Measurements from ENCODE around the gene DMD.
"Not testable (repeated sequence)": the region's sequence is repeated elsewhere in the genome, so short reads cannot be mapped to it uniquely, and the experiment has no call there.

Gene DMD

DNA sequence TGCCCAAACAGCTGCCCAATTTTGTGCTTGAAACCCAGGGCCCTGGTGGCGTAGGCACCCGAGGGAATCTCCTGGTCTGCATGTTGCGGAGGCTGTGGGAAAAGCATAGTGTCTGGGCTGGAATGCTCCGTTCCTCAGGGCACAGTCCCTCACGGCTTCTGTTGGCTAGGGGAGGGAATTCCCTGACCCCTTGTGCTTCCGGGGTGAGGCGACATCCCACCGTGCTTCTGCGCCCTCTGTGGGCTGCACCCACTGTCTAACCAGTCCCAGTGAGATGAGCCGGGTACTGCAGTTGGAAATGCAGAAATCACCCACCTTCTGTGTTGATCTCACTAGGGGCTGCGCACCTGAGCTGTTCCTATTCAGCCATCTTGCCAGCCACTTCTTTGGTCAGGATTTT lies 1740.1 kb downstream of the DMD start:
- DNase-seq (ENCODE audit: low read depth) = no peak
- no peak overlapping the region for H3K4me3 ChIP-seq (ENCODE audit: control insufficient read depth, low read depth, low read length)
- TF ChIP-seq, protein P1, sequence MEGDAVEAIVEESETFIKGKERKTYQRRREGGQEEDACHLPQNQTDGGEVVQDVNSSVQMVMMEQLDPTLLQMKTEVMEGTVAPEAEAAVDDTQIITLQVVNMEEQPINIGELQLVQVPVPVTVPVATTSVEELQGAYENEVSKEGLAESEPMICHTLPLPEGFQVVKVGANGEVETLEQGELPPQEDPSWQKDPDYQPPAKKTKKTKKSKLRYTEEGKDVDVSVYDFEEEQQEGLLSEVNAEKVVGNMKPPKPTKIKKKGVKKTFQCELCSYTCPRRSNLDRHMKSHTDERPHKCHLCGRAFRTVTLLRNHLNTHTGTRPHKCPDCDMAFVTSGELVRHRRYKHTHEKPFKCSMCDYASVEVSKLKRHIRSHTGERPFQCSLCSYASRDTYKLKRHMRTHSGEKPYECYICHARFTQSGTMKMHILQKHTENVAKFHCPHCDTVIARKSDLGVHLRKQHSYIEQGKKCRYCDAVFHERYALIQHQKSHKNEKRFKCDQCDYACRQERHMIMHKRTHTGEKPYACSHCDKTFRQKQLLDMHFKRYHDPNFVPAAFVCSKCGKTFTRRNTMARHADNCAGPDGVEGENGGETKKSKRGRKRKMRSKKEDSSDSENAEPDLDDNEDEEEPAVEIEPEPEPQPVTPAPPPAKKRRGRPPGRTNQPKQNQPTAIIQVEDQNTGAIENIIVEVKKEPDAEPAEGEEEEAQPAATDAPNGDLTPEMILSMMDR (IDR thresholded peaks at IDR 0.05; ENCODE audit: control insufficient read depth, insufficient read depth, low read depth, low read length, missing control alignments) = no peak

DNA sequence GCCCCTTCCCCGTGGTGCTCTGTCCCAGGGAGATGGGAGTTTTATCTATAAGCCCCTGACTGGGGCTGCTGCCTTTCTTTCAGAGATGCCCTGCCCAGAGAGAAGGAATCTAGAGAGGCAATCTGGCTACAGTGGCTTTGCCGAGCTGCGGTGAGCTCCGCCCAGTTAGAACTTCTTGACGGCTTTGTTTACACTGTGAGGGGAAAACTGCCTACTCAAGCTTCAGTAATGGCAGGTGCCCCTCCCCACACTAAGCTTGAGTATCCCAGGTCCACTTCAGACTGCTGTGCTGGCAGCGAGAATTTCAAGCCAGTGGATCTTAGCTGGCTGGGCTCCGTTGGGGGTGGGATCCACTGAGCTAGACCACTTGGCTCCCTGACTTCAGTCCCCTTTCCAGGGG lies 1740.6 kb downstream of the DMD start:
- not testable (repeated sequence) for H3K4me3 ChIP-seq (ENCODE audit: control insufficient read depth, low read depth, low read length); DNase-seq (ENCODE audit: low read depth)

DNA sequence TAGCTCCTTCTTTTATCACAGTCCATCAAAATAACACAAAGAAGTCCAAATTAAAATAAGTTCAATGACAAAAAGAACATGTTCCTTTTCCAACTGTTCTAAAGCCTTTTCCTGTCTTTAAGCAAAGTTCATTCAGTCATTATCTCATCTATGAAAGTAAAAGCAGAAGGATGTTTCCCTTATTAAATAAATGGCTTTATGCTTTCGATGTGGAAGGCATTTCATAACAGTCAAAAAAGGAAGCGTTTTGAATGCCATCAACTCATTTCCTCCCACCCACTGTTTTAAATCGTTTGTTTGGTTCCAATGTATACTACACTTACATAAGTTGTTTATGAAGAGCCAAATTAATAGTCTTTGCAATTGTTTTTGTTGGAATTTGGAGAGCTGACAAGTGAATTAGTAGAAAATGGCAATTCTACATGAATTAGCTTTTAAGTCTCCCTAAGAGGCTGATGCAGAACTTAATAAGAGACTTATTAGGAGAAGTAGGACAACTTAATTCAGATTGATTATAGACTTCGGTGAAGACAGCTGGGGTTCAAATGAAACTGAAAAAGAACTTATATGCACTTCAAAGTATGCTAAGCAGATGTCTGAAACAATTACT lies 1746.9 kb downstream of the DMD start:
- TF ChIP-seq, protein P1 (IDR thresholded peaks at IDR 0.05; ENCODE audit: control insufficient read depth, insufficient read depth, low read depth, low read length, missing control alignments) = no peak
- H3K4me3 ChIP-seq (ENCODE audit: control insufficient read depth, low read depth, low read length) = no peak overlapping the region
- no peak for DNase-seq (ENCODE audit: low read depth)

DNA sequence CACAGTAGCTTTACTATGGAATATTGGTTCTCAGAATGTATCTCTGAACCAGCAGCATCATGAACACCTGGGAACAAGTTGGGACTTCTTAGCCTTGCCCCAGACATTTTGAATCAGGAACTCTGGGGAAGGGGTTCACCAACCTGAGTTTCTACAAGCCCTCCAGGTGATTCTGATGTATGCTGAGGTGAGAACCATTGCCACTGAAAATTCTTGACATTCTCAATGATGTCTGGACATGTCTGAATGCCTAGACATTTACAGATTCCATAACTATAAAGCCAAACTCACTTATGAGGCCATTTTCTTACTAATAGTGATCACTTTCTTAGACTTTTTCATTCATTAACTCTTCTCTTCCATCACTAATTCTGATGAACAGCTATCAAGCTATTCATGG lies 1750.1 kb downstream of the DMD start:
- H3K4me3 ChIP-seq (ENCODE audit: control insufficient read depth, low read depth, low read length) = no peak overlapping the region
- DNase-seq (ENCODE audit: low read depth) = no peak
- TF ChIP-seq, protein P1 (IDR thresholded peaks at IDR 0.05; ENCODE audit: control insufficient read depth, insufficient read depth, low read depth, low read length, missing control alignments) = no peak

DNA sequence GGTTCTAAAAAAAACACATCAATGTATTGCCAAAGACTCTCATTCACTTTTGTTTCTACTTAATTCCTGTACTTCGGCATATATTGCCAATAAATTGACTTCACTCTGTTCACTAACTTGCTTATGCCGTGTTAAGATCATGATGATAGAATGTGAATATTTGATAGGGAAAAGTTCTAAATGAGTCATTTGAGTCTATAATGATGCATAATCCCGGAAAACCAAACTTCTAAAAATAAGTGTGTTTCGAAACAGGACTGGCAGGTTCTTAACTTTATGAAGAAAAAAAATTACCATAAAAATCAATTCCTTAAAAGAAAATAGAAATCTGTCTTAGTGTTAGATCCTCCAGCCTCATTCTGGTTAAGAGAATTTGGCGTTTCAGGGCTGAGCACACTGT lies 1752.0 kb downstream of the DMD start:
- TF ChIP-seq, protein P1 (IDR thresholded peaks at IDR 0.05; ENCODE audit: control insufficient read depth, insufficient read depth, low read depth, low read length, missing control alignments) = no peak
- no peak overlapping the region for H3K4me3 ChIP-seq (ENCODE audit: control insufficient read depth, low read depth, low read length)
- peak; percentile 28 for DNase-seq (ENCODE audit: low read depth)

DNA sequence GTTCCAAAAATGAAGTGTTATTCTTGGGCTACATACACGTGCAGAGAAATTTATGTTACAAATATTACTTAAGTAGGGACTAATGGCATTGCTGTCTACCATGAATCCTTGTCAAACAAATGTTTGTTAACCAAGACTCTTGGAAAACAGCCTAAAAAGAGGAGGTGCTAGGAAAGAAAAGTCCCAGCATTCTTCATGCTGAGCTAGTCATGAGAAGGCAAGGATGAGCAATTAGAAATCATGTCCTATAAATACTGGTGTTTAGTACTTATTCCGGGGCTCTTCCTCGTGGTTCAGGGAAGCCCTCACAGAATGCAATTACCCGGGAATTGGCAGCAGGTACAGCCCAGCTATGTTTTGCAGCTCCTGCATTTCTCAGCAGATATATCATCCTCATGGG lies 1761.4 kb downstream of the DMD start:
- DNase-seq (ENCODE audit: low read depth) = peak; percentile 16
- H3K4me3 ChIP-seq (ENCODE audit: control insufficient read depth, low read depth, low read length) = no peak overlapping the region
- TF ChIP-seq, protein P1 (IDR thresholded peaks at IDR 0.05; ENCODE audit: control insufficient read depth, insufficient read depth, low read depth, low read length, missing control alignments) = no peak

GRCh38 chrX:31449081-31449480 lies 1762.3 kb downstream of the DMD start:
- H3K4me3 ChIP-seq (ENCODE audit: control insufficient read depth, low read depth, low read length) = no peak overlapping the region
- DNase-seq (ENCODE audit: low read depth) = no peak
- TF ChIP-seq, protein P1 (IDR thresholded peaks at IDR 0.05; ENCODE audit: control insufficient read depth, insufficient read depth, low read depth, low read length, missing control alignments) = no peak
